ENCODE data around the gene IL25.
"Not testable (repeated sequence)": the region's sequence is repeated elsewhere in the genome, so short reads cannot be mapped to it uniquely, and the experiment has no call there.

IL25 gene

GRCh38 chr14:23396781-23397407, 24.3 kb downstream of the IL25 start:
- DNase-seq, result no peak

- no peak for DNase-seq
Measured at GRCh38 chr14:23398348-23398747, 25.7 kb downstream of the IL25 start.

GRCh38 chr14:23399136-23399535, 26.5 kb downstream of the IL25 start:
- no peak for DNase-seq

GRCh38 chr14:23399591-23399990, 27.0 kb downstream of the IL25 start:
- DNase-seq, result no peak

GRCh38 chr14:23400496-23401149, 28.0 kb downstream of the IL25 start:
- not testable (repeated sequence) for DNase-seq

- DNase-seq, result no peak
Measured at GRCh38 chr14:23401291-23401690, 28.7 kb downstream of the IL25 start.

GRCh38 chr14:23402296-23403138, 29.9 kb downstream of the IL25 start:
- DNase-seq, result no peak

- DNase-seq, result no peak
Measured at GRCh38 chr14:23403139-23403438, 30.5 kb downstream of the IL25 start.

GRCh38 chr14:23403908-23404307, 31.3 kb downstream of the IL25 start:
- DNase-seq, result no peak

- no peak for DNase-seq
Measured at GRCh38 chr14:23404331-23404900, 31.8 kb downstream of the IL25 start.

- DNase-seq, result no peak
Measured at GRCh38 chr14:23405096-23405495, 32.5 kb downstream of the IL25 start.

- DNase-seq, result no peak
Measured at GRCh38 chr14:23405516-23406025, 33.0 kb downstream of the IL25 start.

GRCh38 chr14:23406244-23406643, 33.6 kb downstream of the IL25 start:
- no peak for DNase-seq

GRCh38 chr14:23406725-23407355, 34.2 kb downstream of the IL25 start:
- no peak for DNase-seq

GRCh38 chr14:23407516-23408306, 35.1 kb downstream of the IL25 start, which contains the start of gene MYH6:
MYH6 (minus strand) TSS chr14:23408273; CDS start chr14:23407223, 1,050 bp downstream.
- DNase-seq, result no peak

- no peak for DNase-seq
Measured at GRCh38 chr14:23408307-23408630, 35.7 kb downstream of the IL25 start.

- peak; percentile 11 for DNase-seq
Measured at GRCh38 chr14:23409475-23409874, 36.9 kb downstream of the IL25 start.

GRCh38 chr14:23409966-23410635, 37.5 kb downstream of the IL25 start:
- DNase-seq, result no peak

- DNase-seq, result no peak
Measured at GRCh38 chr14:23411563-23412525, 39.2 kb downstream of the IL25 start.

GRCh38 chr14:23413681-23414080, 41.1 kb downstream of the IL25 start:
- DNase-seq, result no peak
